ENCODE data around the gene SGK2. TPM values are rescaled to one million over a fixed set of nuclear protein-coding genes. Genes with fewer than 3 reads are reported as not detected.

Gene SGK2
- total and polyA plus RNA-seq, 2 of the 13 experiments (the other 11 are each of a cell fraction or from before 2014, with no cell fraction given), result 6.2 to 29.4 TPM

- TF ChIP-seq, protein P1, sequence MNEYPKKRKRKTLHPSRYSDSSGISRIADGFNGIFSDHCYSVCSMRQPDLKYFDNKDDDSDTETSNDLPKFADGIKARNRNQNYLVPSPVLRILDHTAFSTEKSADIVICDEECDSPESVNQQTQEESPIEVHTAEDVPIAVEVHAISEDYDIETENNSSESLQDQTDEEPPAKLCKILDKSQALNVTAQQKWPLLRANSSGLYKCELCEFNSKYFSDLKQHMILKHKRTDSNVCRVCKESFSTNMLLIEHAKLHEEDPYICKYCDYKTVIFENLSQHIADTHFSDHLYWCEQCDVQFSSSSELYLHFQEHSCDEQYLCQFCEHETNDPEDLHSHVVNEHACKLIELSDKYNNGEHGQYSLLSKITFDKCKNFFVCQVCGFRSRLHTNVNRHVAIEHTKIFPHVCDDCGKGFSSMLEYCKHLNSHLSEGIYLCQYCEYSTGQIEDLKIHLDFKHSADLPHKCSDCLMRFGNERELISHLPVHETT (CRISPR knock-in tag; conservative IDR thresholded peaks at IDR 0.05), result no peak
- TF ChIP-seq ZFP82 (CRISPR knock-in tag; IDR thresholded peaks at IDR 0.05; ENCODE audit: borderline replicate concordance), result 0 out of 2 replicates have a peak, but pooled peaks have one; percentile 2
- TF ChIP-seq ATF7 (IDR thresholded peaks at IDR 0.05), result peak; percentile 41; the same call in 1 of the 2 replicates
- no peak for TF ChIP-seq ATF7 (CRISPR knock-in tag; IDR thresholded peaks at IDR 0.05)
- TF ChIP-seq ZSCAN30 (CRISPR knock-in tag; IDR thresholded peaks at IDR 0.05), result no peak
- TF ChIP-seq SSRP1 (CRISPR knock-in tag; IDR thresholded peaks at IDR 0.05), result 0 out of 2 replicates have a peak, but pooled peaks have one; percentile 15
- no peak for TF ChIP-seq SPEN (CRISPR knock-in tag; IDR thresholded peaks at IDR 0.05; ENCODE audit: low read depth)
- no peak for TF ChIP-seq RFXANK (CRISPR knock-in tag; IDR thresholded peaks at IDR 0.05)
- no peak for TF ChIP-seq MEF2D (CRISPR knock-in tag; IDR thresholded peaks at IDR 0.05)
- TF ChIP-seq ZNF563 (CRISPR knock-in tag; IDR thresholded peaks at IDR 0.05), result no peak
- 0 out of 2 replicates have a peak, but pooled peaks have one; percentile 62 for TF ChIP-seq ZFP41 (CRISPR knock-in tag; IDR thresholded peaks at IDR 0.05; ENCODE audit: borderline replicate concordance)
- no peak for TF ChIP-seq ZNF501 (CRISPR knock-in tag; IDR thresholded peaks at IDR 0.05)
- TF ChIP-seq FOXA1 (IDR thresholded peaks at IDR 0.05), result peak; percentile 44; the same call in 1 of the 2 replicates
- TF ChIP-seq FOXA1 (CRISPR knock-in tag; IDR thresholded peaks at IDR 0.05), result no peak
- 0 out of 2 replicates have a peak, but pooled peaks have one; percentile 35 for TF ChIP-seq NFE2L1 (CRISPR knock-in tag; IDR thresholded peaks at IDR 0.05; ENCODE audit: borderline replicate concordance)
- TF ChIP-seq EZH2 (conservative IDR thresholded peaks at IDR 0.05; ENCODE audit: low read depth, low read length), result no peak
- peak; percentile 14; the same call in 1 of the 2 replicates for TF ChIP-seq RARA (CRISPR knock-in tag; IDR thresholded peaks at IDR 0.05)
- peak; percentile 28; the same call in 1 of the 2 replicates for TF ChIP-seq ZBTB7A (CRISPR knock-in tag; IDR thresholded peaks at IDR 0.05)
- no peak for TF ChIP-seq ZMAT3 (CRISPR knock-in tag; conservative IDR thresholded peaks at IDR 0.05)
- TF ChIP-seq GRHL1 (CRISPR knock-in tag; conservative IDR thresholded peaks at IDR 0.05), result no peak
- peak; percentile 25; the same call in 1 of the 2 replicates for TF ChIP-seq SP4 (CRISPR knock-in tag; IDR thresholded peaks at IDR 0.05)
- TF ChIP-seq LCORL (IDR thresholded peaks at IDR 0.05), result peak; percentile 46; the same call in 1 of the 2 replicates
- no peak for TF ChIP-seq LCORL (CRISPR knock-in tag; IDR thresholded peaks at IDR 0.05)
- 0 out of 2 replicates have a peak, but pooled peaks have one; percentile 6 for TF ChIP-seq FOXO1 (CRISPR knock-in tag; IDR thresholded peaks at IDR 0.05)
- peak; percentile 6; the same call in 1 of the 2 replicates for TF ChIP-seq NFIC (IDR thresholded peaks at IDR 0.05; ENCODE audit: low read length)
- no peak for TF ChIP-seq SKI (IDR thresholded peaks at IDR 0.05; ENCODE audit: partially characterized antibody)
- TF ChIP-seq, protein P2, sequence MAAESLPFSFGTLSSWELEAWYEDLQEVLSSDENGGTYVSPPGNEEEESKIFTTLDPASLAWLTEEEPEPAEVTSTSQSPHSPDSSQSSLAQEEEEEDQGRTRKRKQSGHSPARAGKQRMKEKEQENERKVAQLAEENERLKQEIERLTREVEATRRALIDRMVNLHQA (CRISPR knock-in tag; IDR thresholded peaks at IDR 0.05), result no peak
- TF ChIP-seq ZNF567 (CRISPR knock-in tag; IDR thresholded peaks at IDR 0.05; ENCODE audit: borderline replicate concordance), result 0 out of 2 replicates have a peak, but pooled peaks have one; percentile 50
- TF ChIP-seq CBFB (CRISPR knock-in tag; IDR thresholded peaks at IDR 0.05), result no peak
- no peak for TF ChIP-seq CEBPG (CRISPR knock-in tag; IDR thresholded peaks at IDR 0.05)
- peak; percentile 7; the same call in 1 of the 2 replicates for TF ChIP-seq HOXA5 (CRISPR knock-in tag; IDR thresholded peaks at IDR 0.05)
Measured at GRCh38 chr20:43559147-43559987, 540 bp downstream of the SGK2 start (continued).

Data from HepG2 (cell line).